Naive thymus-derived CD4-positive, alpha-beta T cell (primary cell): ENCODE measurements around the gene GRK5. TPM values are rescaled to one million over a fixed set of nuclear protein-coding genes. Genes with fewer than 3 reads are reported as not detected.

Experiments used
- ATAC-seq: fragments of 150-1000 bp; cut with Tn5 transposase; 2 replicates; pipeline ENCODE4 v1.10.0; 2021; ENCODE audit warnings: mild to moderate bottlenecking, moderate library complexity
- CTCF ChIA-PET: fragments of 350-600 bp; sonication (Branson Sonifier 250); formaldehyde crosslinking; loops from one replicate; lab custom pipeline; 2021; ENCODE audit warnings: antibody characterized with exemption; lab: Charles Lee
- POLR2A ChIA-PET: fragments of 350-600 bp; sonication (Branson Sonifier 250); formaldehyde crosslinking; loops from one replicate; lab custom pipeline; 2021; ENCODE audit warnings: antibody characterized with exemption, inconsistent platforms; lab: Charles Lee
- DNase-seq, 9 donors: peaks; one replicate each; pipeline versions ENCODE4 v3.0.0 to v3.0.0-alpha.2; 2020 to 2022; ENCODE audit warnings: mixed read lengths in 1 of 9
- H3K27ac ChIP-seq: one replicate; pipeline ENCODE4 v1.7.0; 2013; ENCODE audit warnings: mild to moderate bottlenecking, low read depth, low read length, moderate library complexity
- H3K27me3 ChIP-seq, 2 donors: one replicate each; pipeline ENCODE4 v1.7.0; 2013; ENCODE audit warnings: low read length in 2 of 2, mild to moderate bottlenecking in 2 of 2, moderate library complexity in 2 of 2; ENCODE audit not compliant: control insufficient read depth in 2 of 2, insufficient read depth in 2 of 2
- H3K36me3 ChIP-seq, 3 experiments: 1 replicate in 2 of 3; 2 replicates in 1 of 3; pipeline ENCODE4 v1.7.0; 2013; ENCODE audit warnings: low read length in 3 of 3, mild to moderate bottlenecking in 3 of 3, moderate library complexity in 1 of 3; ENCODE audit not compliant: insufficient read depth in 3 of 3, control insufficient read depth in 2 of 3
- H3K4me1 ChIP-seq, 2 donors: one replicate each; pipeline ENCODE4 v1.7.0; 2013; ENCODE audit warnings: low read length in 2 of 2, mild to moderate bottlenecking in 2 of 2, moderate library complexity in 1 of 2; ENCODE audit not compliant: control insufficient read depth in 2 of 2, insufficient read depth in 2 of 2
- H3K4me3 ChIP-seq: 2 replicates; pipeline ENCODE4 v1.7.0; 2013; ENCODE audit warnings: mild to moderate bottlenecking, low read length
- H3K9me3 ChIP-seq, 3 experiments: 1 replicate in 2 of 3; 2 replicates in 1 of 3; pipeline ENCODE4 v1.7.0; 2013; ENCODE audit warnings: low read length in 3 of 3; ENCODE audit not compliant: control insufficient read depth in 2 of 3
- H3K27ac Mint-ChIP-seq, 9 donors: one replicate each; pipeline ENCODE4 v1.8.0; 2020 to 2022; ENCODE audit warnings: mixed read lengths in 9 of 9, mild to moderate bottlenecking in 8 of 9, moderate library complexity in 5 of 9, inconsistent platforms in 2 of 9
- H3K27me3 Mint-ChIP-seq, 5 donors: one replicate each; pipeline ENCODE4 v1.8.0; 2021 to 2022; ENCODE audit warnings: mixed read lengths in 5 of 5, mild to moderate bottlenecking in 1 of 5
- H3K36me3 Mint-ChIP-seq, 5 donors: one replicate each; pipeline ENCODE4 v1.8.0; 2020 to 2022; ENCODE audit warnings: mixed read lengths in 5 of 5, mild to moderate bottlenecking in 3 of 5, inconsistent platforms in 1 of 5
- H3K4me1 Mint-ChIP-seq, 7 donors: one replicate each; pipeline ENCODE4 v1.8.0; 2020 to 2022; ENCODE audit warnings: mixed read lengths in 7 of 7, mild to moderate bottlenecking in 3 of 7, inconsistent platforms in 1 of 7
- H3K4me3 Mint-ChIP-seq, 10 donors: one replicate each; pipeline ENCODE4 v1.8.0; 2020 to 2022; ENCODE audit warnings: mild to moderate bottlenecking in 10 of 10, mixed read lengths in 10 of 10, moderate library complexity in 6 of 10, inconsistent platforms in 2 of 10
- H3K9me3 Mint-ChIP-seq, 11 donors: one replicate each; pipeline ENCODE4 v1.8.0; 2020 to 2022; ENCODE audit warnings: mixed read lengths in 11 of 11, mild to moderate bottlenecking in 4 of 11, inconsistent platforms in 1 of 11, moderate library complexity in 1 of 11
- intact Hi-C, 2 donors: fragments of 100-400 bp; cut with micrococcal nuclease; formaldehyde crosslinking; loops; one replicate each; pipeline ENCODE4 v1.15.1; 2023
- polyA plus RNA-seq, 2 donors: library from polyadenylated mRNA; unstranded; fragments of 300-500 nt; fragmentation: Illumina TruSeq; gene quantifications; one replicate each; pipeline ENCODE4 v1.2.3, GENCODE V29; 2021
- total RNA-seq, 6 experiments: library from RNA in 5 of 6; stranded (reverse) in 5 of 6; gene quantifications; 1 replicate in 5 of 6; 2 replicates in 1 of 6; pipeline ENCODE4 v1.2.3 and lab custom pipeline; 2021 to 2026

Gene GRK5
- total and polyA plus RNA-seq, 7 experiments from 2014 or later: 16.4 to 45.2 (median 30.3) TPM

- Histone ChIP-seq H3K9me3 (no peaks in the 10 kb centered on the region), H3K4me1 (peaks cover 44 to 88% of the 10 kb centered on the region in 2 donors), H3K36me3 (no peaks in the 10 kb centered on the region), H3K27ac (peak overlapping the region; percentile 32), H3K27me3 (no peaks in the 10 kb centered on the region), H3K4me3 (no peak overlapping the region)
- H3K27me3 Mint-ChIP-seq: no peaks in the 10 kb centered on the region
- intact Hi-C loops: no loop called here
- ChIA-PET POLR2A (interaction anchor here (0.6 to 1.4 kb wide), 11 partner anchors 9 to 352 kb away, joined by 3 to 5 read pairs (median 3); partner anchors contain the start of gene RGS10), CTCF (interaction anchor here (0.6 to 2.2 kb wide), 5 partner anchors 10 to 199 kb away, joined by 3 to 8 read pairs (median 4); no protein-coding TSS in a partner anchor)
- H3K4me1 Mint-ChIP-seq: peaks cover 77 to 96% (median 89%) of the 10 kb centered on the region in 7 donors
- peaks cover 0 to 11% (median 0%) of the 10 kb centered on the region in 5 donors for H3K36me3 Mint-ChIP-seq
- no peak for ATAC-seq
- no peaks in the 10 kb centered on the region for H3K9me3 Mint-ChIP-seq
- no peak for DNase-seq
- H3K4me3 Mint-ChIP-seq: peak overlapping the region; percentile 44 to 82 (median 74)
- peak overlapping the region; percentile 82 to 95 (median 92) for H3K27ac Mint-ChIP-seq
Observed at GRCh38 chr10:119289227-119289920, 82.0 kb downstream of the GRK5 start.

DNA sequence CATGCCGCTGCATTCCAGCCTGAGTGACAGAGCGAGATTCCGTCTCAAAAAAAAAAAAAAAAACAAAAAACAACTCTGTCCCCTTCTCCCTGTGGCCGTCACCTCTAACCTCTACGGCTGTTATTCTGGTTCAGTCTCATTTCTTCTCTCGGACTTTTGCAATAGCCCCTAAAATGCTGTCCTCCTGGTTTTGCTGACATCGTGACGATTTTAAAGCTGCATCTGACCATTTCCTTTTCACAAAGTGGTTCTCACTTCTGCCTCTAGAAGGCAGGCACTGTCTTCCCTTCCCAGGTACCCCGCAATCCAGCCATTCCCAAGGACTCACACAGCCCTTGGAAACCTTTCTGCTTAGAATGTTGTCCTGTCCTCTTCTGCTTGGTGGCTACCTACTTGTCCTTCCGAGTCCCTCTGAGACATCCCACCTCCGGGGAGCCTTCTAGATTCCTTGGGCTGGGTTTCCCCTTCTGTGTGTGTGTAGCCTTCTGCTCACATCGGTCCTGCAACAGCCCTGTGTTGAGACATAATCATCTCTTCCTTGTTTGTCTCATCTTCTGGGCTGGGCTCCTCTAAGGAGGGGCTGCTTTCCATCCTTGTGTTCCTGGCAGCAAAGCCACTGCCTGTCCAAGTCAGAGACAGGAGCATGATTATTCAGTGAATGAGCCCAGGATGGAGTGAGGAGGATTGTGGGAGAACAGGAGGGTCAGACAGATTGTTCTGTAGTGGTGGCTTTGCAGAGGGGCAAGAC lies 83.1 kb downstream of the GRK5 start:
- H3K36me3 ChIP-seq: no peaks in the 10 kb centered on the region
- DNase-seq: no peak
- H3K27ac ChIP-seq: peak overlapping the region; percentile 67
- POLR2A ChIA-PET: interaction anchor here (0.6 to 1.4 kb wide), 7 partner anchors 8 to 351 kb away, joined by 3 to 5 read pairs (median 3); no protein-coding TSS in a partner anchor
- H3K9me3 ChIP-seq: no peaks in the 10 kb centered on the region
- H3K4me3 ChIP-seq: no peak overlapping the region
- no peaks in the 10 kb centered on the region for H3K27me3 ChIP-seq
- CTCF ChIA-PET: interaction anchor here (0.5 to 2.2 kb wide), 5 partner anchors 11 to 197 kb away, joined by 3 to 8 read pairs (median 4); no protein-coding TSS in a partner anchor
- H3K27ac Mint-ChIP-seq: peak overlapping the region; percentile 72 to 95 (median 92)
- peaks cover 0 to under 1% (median 0%) of the 10 kb centered on the region in 11 donors for H3K9me3 Mint-ChIP-seq
- no peak for ATAC-seq
- H3K4me3 Mint-ChIP-seq: peak overlapping the region; percentile 21 to 78 (median 56)
- peaks cover 33 to 77% of the 10 kb centered on the region in 2 donors for H3K4me1 ChIP-seq
- peaks cover 0 to 14% (median 2%) of the 10 kb centered on the region in 5 donors for H3K36me3 Mint-ChIP-seq
- intact Hi-C loops: loop anchor here in 1 of 2 donors (1.0 kb wide), 1 partner anchor 11 kb away; no protein-coding TSS in a partner anchor
- H3K4me1 Mint-ChIP-seq: peaks cover 67 to 84% (median 78%) of the 10 kb centered on the region in 7 donors
- H3K27me3 Mint-ChIP-seq: no peaks in the 10 kb centered on the region

DNA sequence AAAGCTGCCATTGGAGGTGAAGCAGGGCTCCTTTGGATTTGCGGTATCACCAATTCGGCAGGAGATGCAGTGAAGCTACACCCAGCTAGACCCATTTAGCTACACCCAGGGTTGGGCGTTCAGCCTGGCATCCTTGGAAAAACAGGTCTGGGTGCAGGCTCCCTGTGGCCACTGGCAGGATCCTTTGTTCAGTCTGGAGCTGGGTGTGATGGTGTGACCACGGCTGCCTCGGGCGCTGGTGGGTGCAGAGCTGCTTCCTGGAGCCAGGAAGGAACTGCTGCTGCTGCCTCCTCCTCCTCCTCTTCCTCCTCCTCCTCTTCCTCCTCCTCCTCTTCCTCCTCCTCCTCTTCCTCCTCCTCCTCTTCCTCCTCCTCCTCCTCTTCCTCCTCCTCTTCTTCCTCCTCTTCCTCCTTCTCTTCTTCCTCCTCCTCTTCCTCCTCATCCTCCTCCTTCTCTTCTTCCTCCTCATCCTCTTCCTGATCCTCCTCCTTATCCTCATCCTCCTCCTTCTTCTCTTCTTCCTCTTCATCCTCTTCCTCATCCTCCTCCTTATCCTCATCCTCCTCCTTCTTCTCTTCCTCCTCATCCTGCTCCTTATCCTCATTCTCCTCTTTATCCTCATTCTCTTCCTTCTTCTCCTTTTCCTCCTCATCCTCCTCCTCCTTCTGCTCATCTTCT lies 84.0 kb downstream of the GRK5 start:
- ATAC-seq (no peak), DNase-seq (no peak)
- Mint-ChIP-seq H3K4me3 (peak overlapping the region in 7 of 10 donors; percentile 33 to 75 (median 53)), H3K9me3 (peaks cover 0 to 6% (median 0%) of the 10 kb centered on the region in 11 donors), H3K27me3 (no peaks in the 10 kb centered on the region), H3K36me3 (peaks cover 0 to 21% (median 8%) of the 10 kb centered on the region in 5 donors), H3K27ac (peak overlapping the region; percentile 16 to 95 (median 92)), H3K4me1 (peaks cover 59 to 80% (median 72%) of the 10 kb centered on the region in 7 donors)
- no peak overlapping the region for H3K4me3 ChIP-seq
- H3K9me3 ChIP-seq: no peaks in the 10 kb centered on the region
- H3K27ac ChIP-seq: peak overlapping the region; percentile 67
- POLR2A ChIA-PET: no interaction called here
- H3K27me3 ChIP-seq: no peaks in the 10 kb centered on the region
- no peaks in the 10 kb centered on the region for H3K36me3 ChIP-seq
- peaks cover 25 to 68% of the 10 kb centered on the region in 2 donors for H3K4me1 ChIP-seq
- CTCF ChIA-PET: no interaction called here
- intact Hi-C loops: no loop called here

- H3K27me3 ChIP-seq: no peaks in the 10 kb centered on the region
- Mint-ChIP-seq H3K36me3 (peaks cover 6 to 35% (median 22%) of the 10 kb centered on the region in 5 donors), H3K27me3 (no peaks in the 10 kb centered on the region), H3K4me3 (peak overlapping the region; percentile 49 to 77 (median 70)), H3K9me3 (peaks cover 0 to 17% (median 6%) of the 10 kb centered on the region in 11 donors), H3K27ac (peak overlapping the region; percentile 85 to 98 (median 95)), H3K4me1 (peaks cover 44 to 71% (median 63%) of the 10 kb centered on the region in 7 donors)
- H3K36me3 ChIP-seq: peaks cover 0 to 3% (median 0%) of the 10 kb centered on the region in 3 experiments
- H3K9me3 ChIP-seq: peaks cover 0 to 11% (median 0%) of the 10 kb centered on the region in 3 experiments
- ATAC-seq: peak; percentile 74
- ChIA-PET CTCF (interaction anchor here (0.8 to 1.6 kb wide), 2 partner anchors 13 to 84 kb away, joined by 3 to 7 read pairs; no protein-coding TSS in a partner anchor), POLR2A (interaction anchor here (0.6 to 1.9 kb wide), 3 partner anchors 9 to 24 kb away, joined by 3 to 10 read pairs (median 3); no protein-coding TSS in a partner anchor)
- peak in 6 of 9 donors; percentile 25 to 61 (median 44) for DNase-seq
- peaks cover 24 to 59% of the 10 kb centered on the region in 2 donors for H3K4me1 ChIP-seq
- peak overlapping the region; percentile 67 for H3K27ac ChIP-seq
- H3K4me3 ChIP-seq: no peak overlapping the region
- intact Hi-C loops: loop anchor here in 1 of 2 donors (1.0 kb wide), 3 partner anchors 8 to 13 kb away; no protein-coding TSS in a partner anchor
Observed at GRCh38 chr10:119292968-119293760, 85.8 kb downstream of the GRK5 start.

DNA sequence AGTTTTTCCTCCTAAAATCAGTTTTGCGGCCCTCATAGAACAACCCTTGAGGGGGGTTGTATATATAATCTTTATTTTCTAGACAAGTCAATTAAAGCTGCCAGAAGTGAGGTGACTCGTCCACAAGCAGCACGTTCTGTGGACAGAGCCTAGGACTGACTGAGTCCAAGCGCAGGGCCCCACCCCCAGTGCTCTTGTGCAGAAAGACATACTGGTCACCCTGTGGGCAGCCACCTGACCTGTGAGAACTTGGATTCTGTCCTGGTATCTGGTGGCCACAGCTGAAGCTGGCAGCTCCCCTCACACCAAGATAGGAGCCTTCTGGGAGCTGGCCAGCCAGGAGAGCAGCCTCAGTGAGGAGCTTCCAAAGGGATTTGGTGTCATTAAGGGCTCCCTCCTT lies 89.3 kb downstream of the GRK5 start:
- Mint-ChIP-seq H3K36me3 (peaks cover 6 to 43% (median 22%) of the 10 kb centered on the region in 5 donors), H3K4me1 (peaks cover 41 to 70% (median 65%) of the 10 kb centered on the region in 7 donors), H3K9me3 (peaks cover 0 to 17% (median 6%) of the 10 kb centered on the region in 11 donors), H3K4me3 (no peak overlapping the region), H3K27ac (peak overlapping the region in 6 of 9 donors; percentile 21 to 91 (median 36)), H3K27me3 (no peaks in the 10 kb centered on the region)
- peaks cover 34 to 49% of the 10 kb centered on the region in 2 donors for H3K4me1 ChIP-seq
- POLR2A ChIA-PET: interaction anchor here (0.8 to 1.1 kb wide), 2 partner anchors 10 to 84 kb away, joined by 3 read pairs; no protein-coding TSS in a partner anchor
- H3K4me3 ChIP-seq: no peak overlapping the region
- ATAC-seq (no peak), DNase-seq (no peak)
- CTCF ChIA-PET: no interaction called here
- no peak overlapping the region for H3K27ac ChIP-seq
- H3K36me3 ChIP-seq: peaks cover 0 to 3% (median 0%) of the 10 kb centered on the region in 3 experiments
- H3K9me3 ChIP-seq: peaks cover 0 to 11% (median 0%) of the 10 kb centered on the region in 3 experiments
- H3K27me3 ChIP-seq: no peaks in the 10 kb centered on the region
- intact Hi-C loops: no loop called here
